H9 (cell line): ENCODE measurements around the gene SPATA46. TPM values are rescaled to one million over a fixed set of nuclear protein-coding genes. Genes with fewer than 3 reads are reported as not detected.

Experiments used
- DNase-seq: peaks from one replicate; pipeline ENCODE4 v3.0.0-alpha.2; 2017
- H2AFZ ChIP-seq: one replicate; pipeline ENCODE4 v1.6.1; 2013; ENCODE audit warnings: mild to moderate bottlenecking, low read length, control low read depth, moderate library complexity
- H2AK5ac ChIP-seq: 2 replicates; pipeline ENCODE4 v1.6.1; 2013; ENCODE audit warnings: low read length, control low read depth, mixed read lengths; ENCODE audit not compliant: insufficient read length
- H2BK120ac ChIP-seq: one replicate; pipeline ENCODE4 v1.6.1; 2013; ENCODE audit warnings: low read depth, mild to moderate bottlenecking, low read length, control low read depth, inconsistent platforms; ENCODE audit not compliant: poor library complexity, severe bottlenecking
- H2BK12ac ChIP-seq: 2 replicates; pipeline ENCODE4 v1.6.1; 2013; ENCODE audit warnings: low read length, control low read depth, mixed read lengths, low read depth; ENCODE audit not compliant: insufficient read length
- H2BK15ac ChIP-seq: 2 replicates; pipeline ENCODE4 v1.6.1; 2013; ENCODE audit warnings: low read depth, low read length, control low read depth
- H2BK20ac ChIP-seq: one replicate; pipeline ENCODE4 v1.6.1; 2013; ENCODE audit warnings: low read depth, mild to moderate bottlenecking, low read length, control low read depth, inconsistent platforms; ENCODE audit not compliant: poor library complexity, severe bottlenecking
- H2BK5ac ChIP-seq: 2 replicates; pipeline ENCODE4 v1.6.1; 2013; ENCODE audit warnings: low read length, control low read depth, mixed read lengths; ENCODE audit not compliant: insufficient read length
- H3K14ac ChIP-seq: 2 replicates; pipeline ENCODE4 v1.6.1; 2013; ENCODE audit warnings: low read length, control low read depth; ENCODE audit not compliant: insufficient read depth
- H3K18ac ChIP-seq: 2 replicates; pipeline ENCODE4 v1.6.1; 2013; ENCODE audit warnings: low read depth, mild to moderate bottlenecking, mixed read lengths, low read length, control low read depth; ENCODE audit not compliant: insufficient read length
- H3K23ac ChIP-seq: 2 replicates; pipeline ENCODE4 v1.6.1; 2013; ENCODE audit warnings: low read length, control low read depth, mixed read lengths, low read depth; ENCODE audit not compliant: insufficient read length
- H3K23me2 ChIP-seq: 2 replicates; pipeline ENCODE4 v1.6.1; 2013; ENCODE audit warnings: low read depth, mild to moderate bottlenecking, mixed read lengths, low read length, control low read depth; ENCODE audit not compliant: insufficient read length, poor library complexity, severe bottlenecking
- H3K27ac ChIP-seq: 2 replicates; pipeline ENCODE4 v1.5.1; 2013; ENCODE audit warnings: low read length, control low read depth, mixed read lengths, low read depth; ENCODE audit not compliant: insufficient read length
- H3K27me3 ChIP-seq: 2 replicates; pipeline ENCODE4 v1.6.1; 2013; ENCODE audit warnings: low read length, control low read depth, inconsistent platforms; ENCODE audit not compliant: insufficient read depth
- H3K4ac ChIP-seq: 2 replicates; pipeline ENCODE4 v1.6.1; 2013; ENCODE audit warnings: low read depth, mild to moderate bottlenecking, control low read depth, inconsistent platforms, low read length, moderate library complexity
- H3K4me1 ChIP-seq: 2 replicates; pipeline ENCODE4 v1.6.1; 2013; ENCODE audit warnings: low read length, control low read depth, inconsistent platforms; ENCODE audit not compliant: insufficient read depth
- H3K4me2 ChIP-seq: 2 replicates; pipeline ENCODE4 v1.6.1; 2013; ENCODE audit warnings: low read length, control low read depth, mixed read lengths; ENCODE audit not compliant: insufficient read length, insufficient read depth
- H3K56ac ChIP-seq: 2 replicates; pipeline ENCODE4 v1.6.1; 2013; ENCODE audit warnings: low read depth, mild to moderate bottlenecking, mixed read lengths, low read length, control low read depth; ENCODE audit not compliant: insufficient read length
- H3K79me1 ChIP-seq: 2 replicates; pipeline ENCODE4 v1.6.1; 2013; ENCODE audit warnings: low read depth, mild to moderate bottlenecking, moderate library complexity, low read length, control low read depth, inconsistent platforms; ENCODE audit not compliant: insufficient read depth, poor library complexity, severe bottlenecking
- H3K79me2 ChIP-seq: 2 replicates; pipeline ENCODE4 v1.6.1; 2013; ENCODE audit warnings: low read length, control low read depth, inconsistent platforms; ENCODE audit not compliant: insufficient read depth
- H3K9ac ChIP-seq: 2 replicates; pipeline ENCODE4 v1.6.1; 2013; ENCODE audit warnings: low read length, control low read depth, mixed read lengths; ENCODE audit not compliant: insufficient read length; ENCODE audit errors: extremely low read depth
- H3K9me3 ChIP-seq: one replicate; pipeline ENCODE4 v1.6.1; 2013; ENCODE audit warnings: low read depth, low read length, inconsistent platforms; ENCODE audit not compliant: control insufficient read depth
- H3T11ph ChIP-seq: one replicate; pipeline ENCODE4 v1.6.1; 2013; ENCODE audit warnings: mild to moderate bottlenecking, low read length, control low read depth, inconsistent platforms
- H4K20me1 ChIP-seq: one replicate; pipeline ENCODE4 v1.6.1; 2013; ENCODE audit not compliant: control insufficient read depth, insufficient read length, insufficient read depth
- H4K5ac ChIP-seq: 2 replicates; pipeline ENCODE4 v1.6.1; 2013; ENCODE audit warnings: low read depth, mild to moderate bottlenecking, mixed read lengths, low read length, control low read depth; ENCODE audit not compliant: insufficient read length
- H4K8ac ChIP-seq: replicated peaks from 2 replicates; pipeline ENCODE4 v1.6.1; 2013; ENCODE audit warnings: low read length, control low read depth, mixed read lengths, low read depth; ENCODE audit not compliant: insufficient read length
- H4K91ac ChIP-seq: 2 replicates; pipeline ENCODE4 v1.6.1; 2013; ENCODE audit warnings: low read depth, mild to moderate bottlenecking, moderate library complexity, mixed read lengths, low read length, control low read depth; ENCODE audit not compliant: insufficient read length
- H3K27ac Mint-ChIP-seq, 3 experiments: 2 replicates in 2 of 3; 3 replicates in 1 of 3; pipeline ENCODE4 v1.8.0; 2020 to 2021; ENCODE audit warnings: mixed read lengths in 3 of 3, mild to moderate bottlenecking in 1 of 3, moderate library complexity in 1 of 3
- H3K27me3 Mint-ChIP-seq: 2 replicates; pipeline ENCODE4 v1.8.0; 2021; ENCODE audit warnings: low read depth, mild to moderate bottlenecking, moderate library complexity, mixed read lengths
- H3K36me3 Mint-ChIP-seq, 3 experiments: 2 replicates in 2 of 3; 3 replicates in 1 of 3; pipeline ENCODE4 v1.8.0; 2020 to 2021; ENCODE audit warnings: low read depth in 3 of 3, mixed read lengths in 3 of 3; ENCODE audit not compliant: insufficient read depth in 1 of 3
- H3K4me1 Mint-ChIP-seq, 2 experiments: 2 replicates each; pipeline ENCODE4 v1.8.0; 2020; ENCODE audit warnings: mixed read lengths in 2 of 2
- H3K4me3 Mint-ChIP-seq, 2 experiments: 2 replicates in 1 of 2; 3 replicates in 1 of 2; pipeline ENCODE4 v1.8.0; 2020 to 2021; ENCODE audit warnings: mild to moderate bottlenecking in 2 of 2, mixed read lengths in 2 of 2, moderate library complexity in 1 of 2
- H3K9me3 Mint-ChIP-seq, 2 experiments: 2 replicates in 1 of 2; 3 replicates in 1 of 2; pipeline ENCODE4 v1.8.0; 2020; ENCODE audit warnings: mild to moderate bottlenecking in 2 of 2, mixed read lengths in 2 of 2, moderate library complexity in 1 of 2
- whole genome bisulfite sequencing: extraction: QIAGEN DNeasy Blood & Tissue Kit; methylation state at CpG from one replicate; pipeline ENCODE4 v1.1.7; 2013; ENCODE audit warnings: missing lambda C conversion rate, low lambda C conversion rate, mixed read lengths; ENCODE audit not compliant: insufficient read length; ENCODE audit errors: extremely low coverage; 5-methylcytosine and 5-hydroxymethylcytosine counted together
- total RNA-seq: library from RNA; stranded (reverse); gene quantifications from 2 replicates; pipeline ENCODE4 v1.2.1, GENCODE V29; 2021
- TF ChIP-seq, protein P1 (sequence below): fragments of 200-600 bp; sonication (generic); conservative IDR thresholded peaks from 3 replicates; pipeline ENCODE4 v1.8.0; 2021; ENCODE audit warnings: antibody characterized with exemption, mild to moderate bottlenecking

The SPATA46 gene
- total RNA-seq, 1 experiment from 2014 or later = not detected

DNA sequence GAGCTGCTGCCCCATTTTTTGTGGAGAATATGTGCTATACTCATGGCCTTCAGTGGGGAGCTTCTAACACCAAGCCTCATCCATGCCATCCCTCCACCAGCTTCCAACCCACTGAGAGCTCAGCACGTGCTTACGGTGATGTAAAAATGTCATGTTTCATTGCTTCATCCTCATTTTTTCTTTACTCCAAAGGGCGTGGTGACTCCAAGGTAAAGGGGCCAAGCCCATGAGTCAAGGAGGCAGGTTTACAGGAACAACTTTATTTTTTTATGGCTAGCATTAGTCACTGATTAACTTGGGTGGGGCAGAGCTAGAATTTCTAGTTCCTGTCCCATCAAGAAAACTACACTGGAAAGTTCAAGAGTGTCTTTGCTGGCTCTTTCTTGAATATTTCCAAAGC is 4.7 kb upstream of the SPATA46 start, which contains the start of gene C1orf226:
C1orf226 (plus strand) TSS at position 346 of the 400 bp plus-strand sequence. CDS start 174 bp downstream, outside the sequence.
- H2BK5ac ChIP-seq = no peak within 1 kb of the TSS
- no peaks in the 10 kb centered on the region for H3K4me1 ChIP-seq
- H3K27ac ChIP-seq = no peak within 1 kb of the TSS
- DNase-seq = no peak
- H2BK120ac ChIP-seq = no peak within 1 kb of the TSS
- TF ChIP-seq, protein P1, sequence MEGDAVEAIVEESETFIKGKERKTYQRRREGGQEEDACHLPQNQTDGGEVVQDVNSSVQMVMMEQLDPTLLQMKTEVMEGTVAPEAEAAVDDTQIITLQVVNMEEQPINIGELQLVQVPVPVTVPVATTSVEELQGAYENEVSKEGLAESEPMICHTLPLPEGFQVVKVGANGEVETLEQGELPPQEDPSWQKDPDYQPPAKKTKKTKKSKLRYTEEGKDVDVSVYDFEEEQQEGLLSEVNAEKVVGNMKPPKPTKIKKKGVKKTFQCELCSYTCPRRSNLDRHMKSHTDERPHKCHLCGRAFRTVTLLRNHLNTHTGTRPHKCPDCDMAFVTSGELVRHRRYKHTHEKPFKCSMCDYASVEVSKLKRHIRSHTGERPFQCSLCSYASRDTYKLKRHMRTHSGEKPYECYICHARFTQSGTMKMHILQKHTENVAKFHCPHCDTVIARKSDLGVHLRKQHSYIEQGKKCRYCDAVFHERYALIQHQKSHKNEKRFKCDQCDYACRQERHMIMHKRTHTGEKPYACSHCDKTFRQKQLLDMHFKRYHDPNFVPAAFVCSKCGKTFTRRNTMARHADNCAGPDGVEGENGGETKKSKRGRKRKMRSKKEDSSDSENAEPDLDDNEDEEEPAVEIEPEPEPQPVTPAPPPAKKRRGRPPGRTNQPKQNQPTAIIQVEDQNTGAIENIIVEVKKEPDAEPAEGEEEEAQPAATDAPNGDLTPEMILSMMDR = no peak
- H3K4ac ChIP-seq = no peak within 1 kb of the TSS
- no peaks in the 10 kb centered on the region for H3K23me2 ChIP-seq
- no peak within 1 kb of the TSS for H4K91ac ChIP-seq
- Mint-ChIP-seq H3K27me3 (no peaks in the 10 kb centered on the region; the same call in 1 of the 2 replicates), H3K4me3 (no peak within 1 kb of the TSS), H3K9me3 (no peaks in the 10 kb centered on the region), H3K27ac (no peak within 1 kb of the TSS; a peak in 1 of 7 replicates), H3K36me3 (peaks cover 8 to 23% (median 18%) of the 10 kb centered on the region in 3 experiments; a peak in 6 of 7 replicates), H3K4me1 (peaks cover 9 to 13% of the 10 kb centered on the region in 2 experiments)
- H3K56ac ChIP-seq = no peak within 1 kb of the TSS
- no peak within 1 kb of the TSS for H2AK5ac ChIP-seq
- no peak within 1 kb of the TSS for H3K14ac ChIP-seq
- no peak within 1 kb of the TSS for H3K9ac ChIP-seq
- no peaks in the 10 kb centered on the region for H3K9me3 ChIP-seq
- H3K79me1 ChIP-seq = no peaks in the 10 kb centered on the region
- no peak within 1 kb of the TSS for H4K5ac ChIP-seq
- H3T11ph ChIP-seq = no peak within 1 kb of the TSS
- H3K27me3 ChIP-seq = no peaks in the 10 kb centered on the region
- no peak within 1 kb of the TSS for H2BK20ac ChIP-seq
- H2BK15ac ChIP-seq = no peak within 1 kb of the TSS
- no peak within 1 kb of the TSS for H2AFZ ChIP-seq
- H3K23ac ChIP-seq = no peak within 1 kb of the TSS
- H2BK12ac ChIP-seq = no peak within 1 kb of the TSS
- H3K4me2 ChIP-seq = no peak within 1 kb of the TSS
- H4K20me1 ChIP-seq = no peaks in the 10 kb centered on the region
- no CpG with 5 or more reads among the region's 3 CpGs for WGBS
- no peak within 1 kb of the TSS for H4K8ac ChIP-seq
- no peaks in the 10 kb centered on the region for H3K79me2 ChIP-seq
- H3K18ac ChIP-seq = no peak within 1 kb of the TSS
